ENCODE measurements around the gene AGAP3. TPM values are rescaled to one million over a fixed set of nuclear protein-coding genes. Genes with fewer than 3 reads are reported as not detected.

Gene AGAP3
- total RNA-seq, 1 donor from 2014 or later = 152 TPM

- Histone ChIP-seq H3K9me3 (no peaks in the 10 kb centered on the region), H3K4me1 (peaks cover 7% of the 10 kb centered on the region), H3K36me3 (no peaks in the 10 kb centered on the region), H3K4me3 (no peak overlapping the region), H3K27me3 (no peaks in the 10 kb centered on the region), H3K27ac (no peak overlapping the region)
- no peak for DNase-seq
- intact Hi-C loops (cut with DNase I) = no loop called here
- ATAC-seq = no peak
- no peak for TF ChIP-seq CTCF (IDR thresholded peaks at IDR 0.05)
Observed at GRCh38 chr7:151103973-151104372, 17.7 kb downstream of the AGAP3 start.

GRCh38 chr7:151104411-151105235, 18.3 kb downstream of the AGAP3 start:
- no peak for DNase-seq
- intact Hi-C loops (cut with DNase I) = no loop called here
- H3K27ac ChIP-seq = no peak overlapping the region
- H3K9me3 ChIP-seq = no peaks in the 10 kb centered on the region
- TF ChIP-seq CTCF (IDR thresholded peaks at IDR 0.05) = no peak
- no peaks in the 10 kb centered on the region for H3K27me3 ChIP-seq
- no peak for ATAC-seq
- no peaks in the 10 kb centered on the region for H3K36me3 ChIP-seq
- H3K4me1 ChIP-seq = peaks cover 7% of the 10 kb centered on the region
- H3K4me3 ChIP-seq = no peak overlapping the region

GRCh38 chr7:151107882-151108281, 21.6 kb downstream of the AGAP3 start:
- H3K27me3 ChIP-seq = no peaks in the 10 kb centered on the region
- no peaks in the 10 kb centered on the region for H3K36me3 ChIP-seq
- DNase-seq (no peak), ATAC-seq (no peak)
- peaks cover 7% of the 10 kb centered on the region for H3K4me1 ChIP-seq
- TF ChIP-seq CTCF (IDR thresholded peaks at IDR 0.05) = no peak
- intact Hi-C loops (cut with DNase I) = no loop called here
- H3K27ac ChIP-seq = no peak overlapping the region
- H3K9me3 ChIP-seq = no peaks in the 10 kb centered on the region
- no peak overlapping the region for H3K4me3 ChIP-seq

- peaks cover 22% of the 10 kb centered on the region for H3K4me1 ChIP-seq
- H3K4me3 ChIP-seq = no peak overlapping the region
- no peak overlapping the region for H3K27ac ChIP-seq
- intact Hi-C loops (cut with DNase I) = loop anchor here (10.0 kb wide), 1 partner anchor 75 kb away; no protein-coding TSS in a partner anchor
- DNase-seq = no peak
- H3K9me3 ChIP-seq = no peaks in the 10 kb centered on the region
- TF ChIP-seq CTCF (IDR thresholded peaks at IDR 0.05) = no peak
- ATAC-seq = no peak
- no peaks in the 10 kb centered on the region for H3K27me3 ChIP-seq
- no peaks in the 10 kb centered on the region for H3K36me3 ChIP-seq
Observed at GRCh38 chr7:151109094-151110048, 23.1 kb downstream of the AGAP3 start.

- Histone ChIP-seq H3K27ac (no peak overlapping the region), H3K27me3 (no peaks in the 10 kb centered on the region), H3K9me3 (no peaks in the 10 kb centered on the region), H3K4me1 (peaks cover 22% of the 10 kb centered on the region), H3K4me3 (no peak overlapping the region), H3K36me3 (no peaks in the 10 kb centered on the region)
- intact Hi-C loops (cut with DNase I) = loop anchor here (10.0 kb wide), 1 partner anchor 76 kb away; no protein-coding TSS in a partner anchor
- DNase-seq (no peak), ATAC-seq (no peak)
- no peak for TF ChIP-seq CTCF (IDR thresholded peaks at IDR 0.05)
Observed at GRCh38 chr7:151110236-151110940, 24.1 kb downstream of the AGAP3 start.
